ENCODE results near the gene F3. TPM values are rescaled to one million over a fixed set of nuclear protein-coding genes. Genes with fewer than 3 reads are reported as not detected.
A peak's percentile ranks its signal among the peaks of the same experiment; 100 is the strongest.

F3 gene
- 4.5 to 6.5 TPM (median 6.3 TPM) in 3 replicates for total RNA-seq
- long read RNA-seq, partial matches to known transcripts, result 0 of 2 reads
- long read RNA-seq, other reads (novel, unspliced or antisense), result 0 of 2 reads

- H3K4me3 Mint-ChIP-seq (ENCODE audit: unreplicated experiment), result peak within 1 kb of the TSS; percentile 83
- H3K27ac Mint-ChIP-seq (ENCODE audit: unreplicated experiment), result peak within 1 kb of the TSS; percentile 89
- no peaks in the 10 kb centered on the region for H3K36me3 Mint-ChIP-seq (ENCODE audit: low read depth)
- H3K27me3 Mint-ChIP-seq (ENCODE audit: low read depth), result no peaks in the 10 kb centered on the region
- TF ChIP-seq CTCF (IDR thresholded peaks at IDR 0.05), result peak; percentile 59
- peaks cover 64% of the 10 kb centered on the region for H3K4me1 Mint-ChIP-seq (ENCODE audit: low read depth)
- no peaks in the 10 kb centered on the region for H3K9me3 Mint-ChIP-seq (ENCODE audit: low read depth)
- DNase-seq (ENCODE audit: low spot score), result peak; percentile 94
Measured at GRCh38 chr1:94541246-94542087, at the start of gene F3. Gene F3 (minus strand): TSS chr1:94541759. CDS start chr1:94541636, 123 bp downstream.

- no peaks in the 10 kb centered on the region for H3K36me3 Mint-ChIP-seq (ENCODE audit: low read depth)
- no peaks in the 10 kb centered on the region for H3K9me3 Mint-ChIP-seq (ENCODE audit: low read depth)
- H3K27ac Mint-ChIP-seq (ENCODE audit: unreplicated experiment), result peak overlapping the region; percentile 58
- TF ChIP-seq CTCF (IDR thresholded peaks at IDR 0.05), result no peak
- H3K4me1 Mint-ChIP-seq (ENCODE audit: low read depth), result peaks cover 48% of the 10 kb centered on the region
- DNase-seq (ENCODE audit: low spot score), result no peak
- no peak overlapping the region for H3K4me3 Mint-ChIP-seq (ENCODE audit: unreplicated experiment)
- no peaks in the 10 kb centered on the region for H3K27me3 Mint-ChIP-seq (ENCODE audit: low read depth)
Measured at GRCh38 chr1:94590203-94591137, 48.9 kb upstream of the F3 start.

- Mint-ChIP-seq H3K27me3 (ENCODE audit: low read depth) (no peaks in the 10 kb centered on the region), H3K27ac (ENCODE audit: unreplicated experiment) (no peak overlapping the region), H3K4me1 (ENCODE audit: low read depth) (peaks cover 48% of the 10 kb centered on the region), H3K4me3 (ENCODE audit: unreplicated experiment) (no peak overlapping the region), H3K36me3 (ENCODE audit: low read depth) (no peaks in the 10 kb centered on the region), H3K9me3 (ENCODE audit: low read depth) (no peaks in the 10 kb centered on the region)
- no peak for TF ChIP-seq CTCF (IDR thresholded peaks at IDR 0.05)
- no peak for DNase-seq (ENCODE audit: low spot score)
Measured at GRCh38 chr1:94589728-94590127, 48.2 kb upstream of the F3 start.

GRCh38 chr1:94582565-94582964 is 41.0 kb upstream of the F3 start:
- H3K36me3 Mint-ChIP-seq (ENCODE audit: low read depth), result peaks cover 8% of the 10 kb centered on the region
- no peaks in the 10 kb centered on the region for H3K27me3 Mint-ChIP-seq (ENCODE audit: low read depth)
- no peak overlapping the region for H3K4me3 Mint-ChIP-seq (ENCODE audit: unreplicated experiment)
- peaks cover 12% of the 10 kb centered on the region for H3K9me3 Mint-ChIP-seq (ENCODE audit: low read depth)
- no peak for TF ChIP-seq CTCF (IDR thresholded peaks at IDR 0.05)
- no peak for DNase-seq (ENCODE audit: low spot score)
- peak overlapping the region; percentile 38 for H3K27ac Mint-ChIP-seq (ENCODE audit: unreplicated experiment)
- peaks cover 62% of the 10 kb centered on the region for H3K4me1 Mint-ChIP-seq (ENCODE audit: low read depth)
